Liver (tissue), 9 donors: Measurements from ENCODE around the gene PPP6R3. TPM values are rescaled to one million over a fixed set of nuclear protein-coding genes. Genes with fewer than 3 reads are reported as not detected.

ENCODE experiments used
- DNase-seq: peaks from one replicate; pipeline ENCODE4 v3.0.0-alpha.2; 2017; ENCODE audit warnings: low spot score
- H3K27ac ChIP-seq, 2 donors: one replicate each; pipeline ENCODE4 v1.7.0; 2013; ENCODE audit warnings: inconsistent platforms in 2 of 2, low read length in 2 of 2, control low read depth in 1 of 2, low read depth in 1 of 2, mild to moderate bottlenecking in 1 of 2
- H3K27me3 ChIP-seq, 4 donors: one replicate each; pipeline versions ENCODE4 v1.6.1 to v1.7.0; 2013; ENCODE audit warnings: low read length in 3 of 4, inconsistent platforms in 1 of 4, mild to moderate bottlenecking in 1 of 4, moderate library complexity in 1 of 4; ENCODE audit not compliant: control insufficient read depth in 4 of 4, insufficient read depth in 4 of 4
- H3K36me3 ChIP-seq, 4 donors: one replicate each; pipeline versions ENCODE4 v1.6.1 to v1.7.0; 2013; ENCODE audit warnings: low read length in 3 of 4, mild to moderate bottlenecking in 3 of 4, low read depth in 1 of 4, moderate library complexity in 1 of 4; ENCODE audit not compliant: control insufficient read depth in 4 of 4, insufficient read depth in 3 of 4
- H3K4me1 ChIP-seq, 4 donors: one replicate each; pipeline versions ENCODE4 v1.6.1 to v1.7.0; 2013; ENCODE audit warnings: low read length in 3 of 4, mild to moderate bottlenecking in 3 of 4, moderate library complexity in 1 of 4; ENCODE audit not compliant: control insufficient read depth in 4 of 4, insufficient read depth in 4 of 4
- H3K4me3 ChIP-seq, 3 donors: one replicate each; pipeline versions ENCODE4 v1.6.1 to v1.7.0; 2013; ENCODE audit warnings: low read length in 3 of 3, control low read depth in 1 of 3, low read depth in 1 of 3, mild to moderate bottlenecking in 1 of 3
- H3K9ac ChIP-seq, 2 donors: one replicate each; pipeline ENCODE4 v1.7.0; 2013; ENCODE audit warnings: low read length in 2 of 2, mild to moderate bottlenecking in 2 of 2, moderate library complexity in 2 of 2, control low read depth in 1 of 2, low read depth in 1 of 2
- H3K9me3 ChIP-seq, 4 donors: one replicate each; pipeline versions ENCODE4 v1.6.1 to v1.7.0; 2013; ENCODE audit warnings: low read length in 3 of 4; ENCODE audit not compliant: control insufficient read depth in 4 of 4
- EGR1 ChIP-seq, 2 donors: IDR thresholded peaks; 2 replicates each; pipeline ENCODE4 v1.6.1; 2016 to 2018; ENCODE audit warnings: antibody characterized with exemption in 2 of 2, low read depth in 2 of 2
- FOXA1 ChIP-seq: IDR thresholded peaks from 2 replicates; pipeline ENCODE4 v1.6.1; 2016; ENCODE audit warnings: antibody characterized with exemption
- FOXA2 ChIP-seq: IDR thresholded peaks from 2 replicates; pipeline ENCODE4 v1.6.1; 2016; ENCODE audit warnings: antibody characterized with exemption
- GABPA ChIP-seq, 2 donors: IDR thresholded peaks in 1 of 2; conservative IDR thresholded peaks in 1 of 2; 2 replicates each; pipeline ENCODE4 v1.6.1; 2016; ENCODE audit warnings: antibody characterized with exemption in 2 of 2, mild to moderate bottlenecking in 1 of 2, moderate library complexity in 1 of 2
- HNF4A ChIP-seq, 2 donors: conservative IDR thresholded peaks; 2 replicates each; pipeline ENCODE4 v1.6.1; 2016; ENCODE audit warnings: antibody characterized with exemption in 2 of 2, mild to moderate bottlenecking in 2 of 2
- JUND ChIP-seq, 2 donors: IDR thresholded peaks; 2 replicates each; pipeline ENCODE4 v1.6.1; 2016; ENCODE audit warnings: antibody characterized with exemption in 2 of 2
- RAD21 ChIP-seq, 2 donors: IDR thresholded peaks; 2 replicates each; pipeline ENCODE4 v1.6.1; 2016; ENCODE audit warnings: antibody characterized with exemption in 2 of 2, mild to moderate bottlenecking in 2 of 2
- SP1 ChIP-seq: IDR thresholded peaks from 2 replicates; pipeline ENCODE4 v1.6.1; 2018; ENCODE audit warnings: antibody characterized with exemption, mild to moderate bottlenecking
- TAF1 ChIP-seq: conservative IDR thresholded peaks from 2 replicates; pipeline ENCODE4 v1.6.1; 2016; ENCODE audit warnings: antibody characterized with exemption, mild to moderate bottlenecking
- YY1 ChIP-seq: IDR thresholded peaks from 2 replicates; pipeline ENCODE4 v1.6.1; 2016; ENCODE audit warnings: antibody characterized with exemption, mild to moderate bottlenecking
- WGBS: extraction: QIAGEN DNeasy Blood & Tissue Kit; methylation state at CpG from one replicate; pipeline ENCODE4 v1.1.7; 2013; 5-methylcytosine and 5-hydroxymethylcytosine counted together
- polyA plus RNA-seq, 2 donors: library from polyadenylated mRNA; stranded (reverse) in 1 of 2; unstranded in 1 of 2; fragments of 200-250 nt in 1 of 2; fragments of >200 nt in 1 of 2; fragmentation: Nextera tagmentation in 1 of 2; extraction: Ambion mirVana in 1 of 2; gene quantifications; one replicate each; pipeline versions ENCODE4 v1.2.1 to v1.2.3, GENCODE V29; 2013 to 2015
- total RNA-seq, 2 donors: library from RNA; depleted of rRNA; stranded (reverse); fragments of >200 nt; gene quantifications; one replicate each; pipeline ENCODE4 v1.2.3, GENCODE V29; 2014
- TF ChIP-seq, protein P1 (sequence below): IDR thresholded peaks from 2 replicates; pipeline ENCODE4 v1.6.1; 2016; ENCODE audit warnings: antibody characterized with exemption
- TF ChIP-seq, protein P2 (sequence below): IDR thresholded peaks from 2 replicates; pipeline ENCODE4 v1.6.1; 2016; ENCODE audit warnings: antibody characterized with exemption
- donor health status: healthy.
- donor health status: healthy.
- donor health status: healthy.
- donor health status: healthy.
- donor health status: healthy.

PPP6R3 gene
- total and polyA plus RNA-seq, 4 donors: 12.3 to 101 (median 58.1) TPM

DNA sequence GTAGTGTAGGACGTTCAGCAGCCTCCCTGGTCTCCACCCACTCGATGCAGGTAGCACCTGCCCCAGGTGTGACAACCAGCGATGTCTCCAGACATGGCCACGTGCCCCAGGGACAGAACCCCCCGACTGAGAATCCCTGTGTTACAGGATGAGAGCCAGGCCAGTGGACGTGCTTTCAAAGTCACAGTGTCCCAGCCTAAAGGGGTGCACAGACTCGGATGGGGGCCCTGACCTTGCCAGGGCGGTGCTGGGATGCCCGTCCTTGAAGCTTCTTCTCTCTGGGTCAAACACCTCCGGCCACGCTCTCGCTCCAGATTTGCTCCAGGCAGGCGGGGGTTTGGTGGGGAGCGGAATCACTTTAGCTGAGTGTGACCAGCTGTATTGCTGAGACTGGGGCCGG is 200.5 kb downstream of the PPP6R3 start:
- H3K4me3 ChIP-seq: no peak overlapping the region
- H3K27me3 ChIP-seq: no peaks in the 10 kb centered on the region
- no peak overlapping the region for H3K27ac ChIP-seq
- TF ChIP-seq EGR1 (IDR thresholded peaks at IDR 0.05; ENCODE audit: low read depth in 2 of 2): no peak
- no peak for TF ChIP-seq TAF1
- TF ChIP-seq SP1: no peak
- no peak for TF ChIP-seq GABPA (IDR thresholded peaks at IDR 0.05 in 1 of 2, conservative IDR thresholded peaks at IDR 0.05 in 1 of 2)
- TF ChIP-seq HNF4A (conservative IDR thresholded peaks at IDR 0.05): no peak
- TF ChIP-seq FOXA2: no peak
- TF ChIP-seq, protein P1, sequence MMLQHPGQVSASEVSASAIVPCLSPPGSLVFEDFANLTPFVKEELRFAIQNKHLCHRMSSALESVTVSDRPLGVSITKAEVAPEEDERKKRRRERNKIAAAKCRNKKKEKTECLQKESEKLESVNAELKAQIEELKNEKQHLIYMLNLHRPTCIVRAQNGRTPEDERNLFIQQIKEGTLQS: no peak
- H3K4me1 ChIP-seq: no peaks in the 10 kb centered on the region
- no peaks in the 10 kb centered on the region for H3K36me3 ChIP-seq
- no peak overlapping the region for H3K9ac ChIP-seq
- no peak for DNase-seq
- H3K9me3 ChIP-seq: no peaks in the 10 kb centered on the region
- WGBS: 84% methylated on average over 15 of the region's 15 CpGs

DNA sequence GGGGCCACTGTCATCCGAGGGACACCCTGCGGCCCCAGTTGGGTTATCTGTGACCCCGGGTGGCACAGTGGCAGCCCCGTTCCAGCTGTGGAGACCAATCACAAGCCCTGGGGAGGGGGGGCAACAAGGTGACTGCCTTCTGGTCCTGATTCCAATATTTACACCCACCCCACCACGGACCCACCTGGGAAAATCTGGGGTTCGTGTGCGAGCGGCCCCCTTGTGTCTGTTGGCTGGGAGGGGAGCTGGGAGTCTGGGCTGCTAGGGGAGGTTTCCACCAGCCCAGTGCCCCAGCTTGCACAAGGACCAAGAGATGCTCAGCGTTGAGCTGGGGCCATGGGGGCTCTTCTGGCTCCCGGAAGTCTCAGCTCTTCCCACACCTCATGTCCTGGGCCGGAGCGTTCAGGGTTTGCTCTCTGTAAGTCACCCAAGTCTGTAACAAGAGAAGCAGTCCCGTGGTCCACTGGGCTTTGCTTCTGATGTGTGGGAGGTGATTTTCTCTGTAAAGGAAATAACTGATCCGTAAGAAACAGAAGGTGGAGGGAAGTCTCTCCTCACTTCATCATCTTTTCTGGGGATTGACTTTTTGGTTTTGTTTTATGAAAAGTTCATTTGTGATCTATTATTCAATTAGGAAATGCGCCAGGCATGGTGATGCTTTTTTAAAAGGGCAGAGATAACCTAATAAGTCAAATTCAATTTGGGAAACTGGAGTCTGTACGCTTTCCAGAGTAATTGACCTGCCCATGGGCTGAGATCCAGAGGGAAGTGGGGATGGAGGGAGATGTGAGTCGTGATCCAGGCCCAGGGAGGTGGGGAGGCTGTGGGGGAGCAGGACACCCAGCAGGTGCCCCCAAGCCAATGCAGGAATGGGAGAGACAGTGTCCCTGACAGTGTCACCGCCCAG is 201.4 kb downstream of the PPP6R3 start:
- Histone ChIP-seq H3K27ac (no peak overlapping the region), H3K9ac (no peak overlapping the region), H3K4me3 (no peak overlapping the region), H3K4me1 (no peaks in the 10 kb centered on the region), H3K36me3 (no peaks in the 10 kb centered on the region), H3K27me3 (no peaks in the 10 kb centered on the region), H3K9me3 (no peaks in the 10 kb centered on the region)
- WGBS: 83% methylated on average over 18 of the region's 18 CpGs
- no peak for TF ChIP-seq TAF1
- DNase-seq: no peak

DNA sequence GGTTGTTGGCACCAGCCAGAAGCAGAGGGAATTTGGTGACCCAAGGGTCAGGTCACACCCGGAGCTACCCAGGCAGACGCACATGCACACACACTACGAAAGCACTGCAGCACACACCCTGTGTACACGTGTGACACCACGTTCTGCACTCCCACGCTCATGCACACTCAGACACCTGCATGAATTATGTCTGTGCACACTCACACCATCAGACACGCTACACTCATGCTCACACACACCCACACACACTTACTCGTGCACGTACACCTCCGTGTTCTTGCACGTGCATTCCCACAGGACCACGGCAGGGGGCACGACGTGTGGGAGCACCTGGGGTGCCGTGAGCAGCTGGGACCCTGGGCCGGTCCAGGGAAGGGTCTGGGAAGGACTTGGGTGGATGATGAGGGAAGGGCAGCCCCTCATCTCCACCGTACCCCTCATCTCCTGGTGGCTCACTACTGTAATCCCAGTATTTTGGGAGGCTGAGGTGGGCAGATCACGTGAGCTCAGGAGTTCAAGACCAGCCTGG is 203.0 kb downstream of the PPP6R3 start:
- Histone ChIP-seq H3K27me3 (no peaks in the 10 kb centered on the region), H3K9ac (no peak overlapping the region), H3K9me3 (no peaks in the 10 kb centered on the region), H3K4me1 (no peaks in the 10 kb centered on the region), H3K36me3 (no peaks in the 10 kb centered on the region), H3K4me3 (no peak overlapping the region), H3K27ac (no peak overlapping the region)
- WGBS: 86% methylated on average over 18 of the region's 18 CpGs
- no peak for DNase-seq
- no peak for TF ChIP-seq JUND (IDR thresholded peaks at IDR 0.05)
- TF ChIP-seq HNF4A (conservative IDR thresholded peaks at IDR 0.05): no peak
- no peak for TF ChIP-seq TAF1
- no peak for TF ChIP-seq GABPA (IDR thresholded peaks at IDR 0.05 in 1 of 2, conservative IDR thresholded peaks at IDR 0.05 in 1 of 2)
- no peak for TF ChIP-seq RAD21 (IDR thresholded peaks at IDR 0.05)
- TF ChIP-seq, protein P1: no peak
- no peak for TF ChIP-seq YY1
- no peak for TF ChIP-seq SP1
- TF ChIP-seq FOXA2: no peak

DNA sequence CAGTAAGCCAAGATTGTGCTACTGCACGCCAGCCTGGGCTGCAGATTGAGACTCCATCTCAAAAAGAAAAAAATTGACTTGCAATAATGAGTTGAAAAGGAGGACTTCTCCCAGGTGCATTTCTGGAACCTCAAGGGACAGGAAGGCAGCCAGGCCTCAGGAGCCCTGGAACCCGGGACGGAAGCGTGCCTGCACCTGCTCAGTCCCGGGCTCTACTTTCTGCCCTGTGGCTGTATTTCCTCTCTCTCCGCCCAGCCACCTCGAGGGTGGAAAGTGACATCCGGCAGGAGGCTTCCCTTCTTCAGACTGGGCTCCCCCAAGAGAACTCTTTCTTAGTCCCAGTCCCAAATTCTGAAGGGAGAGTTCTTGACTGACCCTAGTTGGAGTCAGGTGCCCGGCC is 203.6 kb downstream of the PPP6R3 start:
- Histone ChIP-seq H3K4me1 (no peaks in the 10 kb centered on the region), H3K4me3 (no peak overlapping the region), H3K9me3 (no peaks in the 10 kb centered on the region), H3K27ac (no peak overlapping the region), H3K36me3 (no peaks in the 10 kb centered on the region), H3K27me3 (no peaks in the 10 kb centered on the region), H3K9ac (no peak overlapping the region)
- WGBS: 86% methylated on average over 9 of the region's 9 CpGs
- no peak for DNase-seq
- TF ChIP-seq, protein P2, sequence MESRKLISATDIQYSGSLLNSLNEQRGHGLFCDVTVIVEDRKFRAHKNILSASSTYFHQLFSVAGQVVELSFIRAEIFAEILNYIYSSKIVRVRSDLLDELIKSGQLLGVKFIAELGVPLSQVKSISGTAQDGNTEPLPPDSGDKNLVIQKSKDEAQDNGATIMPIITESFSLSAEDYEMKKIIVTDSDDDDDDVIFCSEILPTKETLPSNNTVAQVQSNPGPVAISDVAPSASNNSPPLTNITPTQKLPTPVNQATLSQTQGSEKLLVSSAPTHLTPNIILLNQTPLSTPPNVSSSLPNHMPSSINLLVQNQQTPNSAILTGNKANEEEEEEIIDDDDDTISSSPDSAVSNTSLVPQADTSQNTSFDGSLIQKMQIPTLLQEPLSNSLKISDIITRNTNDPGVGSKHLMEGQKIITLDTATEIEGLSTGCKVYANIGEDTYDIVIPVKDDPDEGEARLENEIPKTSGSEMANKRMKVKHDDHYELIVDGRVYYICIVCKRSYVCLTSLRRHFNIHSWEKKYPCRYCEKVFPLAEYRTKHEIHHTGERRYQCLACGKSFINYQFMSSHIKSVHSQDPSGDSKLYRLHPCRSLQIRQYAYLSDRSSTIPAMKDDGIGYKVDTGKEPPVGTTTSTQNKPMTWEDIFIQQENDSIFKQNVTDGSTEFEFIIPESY: no peak
- TF ChIP-seq, protein P1: no peak
- TF ChIP-seq JUND (IDR thresholded peaks at IDR 0.05) (no peak), FOXA1 (no peak), TAF1 (no peak)
